HL-60 (cell line): ENCODE results near the gene ABCD1.

Experiments
- DNase-seq, 2 experiments: peaks; one replicate each; pipeline ENCODE4 v3.0.0-alpha.2; 2010 to 2020; ENCODE audit warnings: low read depth in 1 of 2, low spot score in 1 of 2
- H3K27ac ChIP-seq: fragments of 250-450 bp; sonication (Bioruptor Pico); replicated peaks from 2 replicates; pipeline ENCODE4 v1.5.1; 2020; ENCODE audit warnings: mild to moderate bottlenecking, moderate library complexity
- H3K27me3 ChIP-seq: fragments of 250-450 bp; sonication (Bioruptor Pico); 2 replicates; pipeline ENCODE4 v1.5.1; 2021; ENCODE audit warnings: mild to moderate bottlenecking, moderate library complexity; ENCODE audit not compliant: insufficient read depth, poor library complexity, severe bottlenecking
- H3K4me3 ChIP-seq: replicated peaks from 2 replicates; pipeline ENCODE4 v1.5.1; 2011; ENCODE audit warnings: mild to moderate bottlenecking, control low read depth, low read length; ENCODE audit not compliant: insufficient read depth
- CTCF ChIP-seq: IDR thresholded peaks from one replicate; pipeline ENCODE4 v1.5.1; 2011; ENCODE audit warnings: low read length, control low read depth, inconsistent platforms; ENCODE audit not compliant: insufficient read depth
- GABPA ChIP-seq: IDR thresholded peaks from 2 replicates; pipeline ENCODE4 v1.6.1; 2012; ENCODE audit warnings: low read depth
- POLR2AphosphoS5 ChIP-seq: IDR thresholded peaks from 2 replicates; pipeline ENCODE4 v1.6.1; 2012; ENCODE audit warnings: low read depth
- SPI1 ChIP-seq: IDR thresholded peaks from 2 replicates; pipeline ENCODE4 v1.6.1; 2012; ENCODE audit warnings: low read depth, mild to moderate bottlenecking, borderline replicate concordance
- TF ChIP-seq, protein P1 (sequence below): IDR thresholded peaks from 2 replicates; pipeline ENCODE4 v1.6.1; 2012; ENCODE audit warnings: low read depth; ENCODE audit not compliant: insufficient replicate concordance

ABCD1 gene

GRCh38 chrX:153768311-153769157 is 43.9 kb downstream of the ABCD1 start:
- TF ChIP-seq SPI1, result no peak
- TF ChIP-seq, protein P1, sequence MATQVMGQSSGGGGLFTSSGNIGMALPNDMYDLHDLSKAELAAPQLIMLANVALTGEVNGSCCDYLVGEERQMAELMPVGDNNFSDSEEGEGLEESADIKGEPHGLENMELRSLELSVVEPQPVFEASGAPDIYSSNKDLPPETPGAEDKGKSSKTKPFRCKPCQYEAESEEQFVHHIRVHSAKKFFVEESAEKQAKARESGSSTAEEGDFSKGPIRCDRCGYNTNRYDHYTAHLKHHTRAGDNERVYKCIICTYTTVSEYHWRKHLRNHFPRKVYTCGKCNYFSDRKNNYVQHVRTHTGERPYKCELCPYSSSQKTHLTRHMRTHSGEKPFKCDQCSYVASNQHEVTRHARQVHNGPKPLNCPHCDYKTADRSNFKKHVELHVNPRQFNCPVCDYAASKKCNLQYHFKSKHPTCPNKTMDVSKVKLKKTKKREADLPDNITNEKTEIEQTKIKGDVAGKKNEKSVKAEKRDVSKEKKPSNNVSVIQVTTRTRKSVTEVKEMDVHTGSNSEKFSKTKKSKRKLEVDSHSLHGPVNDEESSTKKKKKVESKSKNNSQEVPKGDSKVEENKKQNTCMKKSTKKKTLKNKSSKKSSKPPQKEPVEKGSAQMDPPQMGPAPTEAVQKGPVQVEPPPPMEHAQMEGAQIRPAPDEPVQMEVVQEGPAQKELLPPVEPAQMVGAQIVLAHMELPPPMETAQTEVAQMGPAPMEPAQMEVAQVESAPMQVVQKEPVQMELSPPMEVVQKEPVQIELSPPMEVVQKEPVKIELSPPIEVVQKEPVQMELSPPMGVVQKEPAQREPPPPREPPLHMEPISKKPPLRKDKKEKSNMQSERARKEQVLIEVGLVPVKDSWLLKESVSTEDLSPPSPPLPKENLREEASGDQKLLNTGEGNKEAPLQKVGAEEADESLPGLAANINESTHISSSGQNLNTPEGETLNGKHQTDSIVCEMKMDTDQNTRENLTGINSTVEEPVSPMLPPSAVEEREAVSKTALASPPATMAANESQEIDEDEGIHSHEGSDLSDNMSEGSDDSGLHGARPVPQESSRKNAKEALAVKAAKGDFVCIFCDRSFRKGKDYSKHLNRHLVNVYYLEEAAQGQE, result no peak
- no peak for TF ChIP-seq GABPA
- no peak for TF ChIP-seq CTCF
- no peak for TF ChIP-seq POLR2AphosphoS5
- no peak overlapping the region for H3K4me3 ChIP-seq
- no peak overlapping the region for H3K27ac ChIP-seq
- no peaks in the 10 kb centered on the region for H3K27me3 ChIP-seq
- no peak for DNase-seq

- Histone ChIP-seq H3K27me3 (no peaks in the 10 kb centered on the region), H3K27ac (no peak overlapping the region), H3K4me3 (no peak overlapping the region)
- TF ChIP-seq SPI1, result no peak
- TF ChIP-seq, protein P1, result no peak
- no peak for TF ChIP-seq GABPA
- no peak for TF ChIP-seq POLR2AphosphoS5
- DNase-seq, result no peak
These were observed 44.7 kb downstream of the ABCD1 start for GRCh38 chrX:153769158-153769864.

DNA sequence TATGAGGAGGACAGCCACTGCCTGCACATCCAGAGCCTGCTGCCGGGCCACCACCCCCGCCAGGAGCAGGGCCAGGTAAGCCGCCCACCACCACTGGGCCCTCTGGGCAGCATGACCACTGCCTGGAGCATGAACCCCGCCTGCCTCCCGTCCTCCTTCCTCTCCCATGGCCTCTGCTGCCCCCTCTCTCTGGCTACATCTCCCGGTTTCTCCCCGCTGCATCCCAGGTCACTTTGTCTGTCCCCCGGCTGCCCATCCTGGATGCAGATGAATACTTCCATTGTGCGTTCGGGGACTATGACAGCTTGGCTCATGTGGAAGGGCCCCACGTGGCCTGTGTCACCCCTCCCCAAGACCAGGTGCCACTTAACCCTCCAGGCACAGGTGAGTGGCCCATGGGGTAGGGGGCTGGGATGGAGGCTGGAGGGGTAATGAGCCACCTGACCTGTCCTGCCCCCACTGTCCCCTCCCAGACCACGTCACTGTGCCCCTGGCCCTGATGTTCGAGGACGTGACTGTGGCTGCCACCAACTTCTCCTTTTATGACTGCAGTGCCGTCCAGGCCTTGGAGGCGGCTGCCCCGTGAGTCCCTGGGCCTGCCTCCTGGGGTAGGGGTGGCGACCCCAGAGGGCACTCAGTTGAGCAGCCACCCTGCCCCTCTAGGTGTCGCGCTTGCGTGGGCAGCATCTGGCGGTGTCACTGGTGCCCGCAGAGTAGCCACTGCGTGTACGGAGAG is 45.4 kb downstream of the ABCD1 start:
- no peak for DNase-seq
- Histone ChIP-seq H3K4me3 (no peak overlapping the region), H3K27ac (no peak overlapping the region), H3K27me3 (no peaks in the 10 kb centered on the region)
- TF ChIP-seq POLR2AphosphoS5, result no peak

- Histone ChIP-seq H3K4me3 (no peak overlapping the region), H3K27ac (no peak overlapping the region), H3K27me3 (no peaks in the 10 kb centered on the region)
- TF ChIP-seq SPI1 (no peak), GABPA (no peak), CTCF (no peak), POLR2AphosphoS5 (no peak)
- TF ChIP-seq, protein P1, result no peak
- no peak for DNase-seq
These were observed 46.2 kb downstream of the ABCD1 start for GRCh38 chrX:153770601-153771414.
